ENCODE measurements around the gene HDAC7. TPM values are rescaled to one million over a fixed set of nuclear protein-coding genes. Genes with fewer than 3 reads are reported as not detected.

HDAC7 gene
- total and polyA plus RNA-seq, 4 donors, result 3.5 to 14.7 (median 7.2) TPM

DNA sequence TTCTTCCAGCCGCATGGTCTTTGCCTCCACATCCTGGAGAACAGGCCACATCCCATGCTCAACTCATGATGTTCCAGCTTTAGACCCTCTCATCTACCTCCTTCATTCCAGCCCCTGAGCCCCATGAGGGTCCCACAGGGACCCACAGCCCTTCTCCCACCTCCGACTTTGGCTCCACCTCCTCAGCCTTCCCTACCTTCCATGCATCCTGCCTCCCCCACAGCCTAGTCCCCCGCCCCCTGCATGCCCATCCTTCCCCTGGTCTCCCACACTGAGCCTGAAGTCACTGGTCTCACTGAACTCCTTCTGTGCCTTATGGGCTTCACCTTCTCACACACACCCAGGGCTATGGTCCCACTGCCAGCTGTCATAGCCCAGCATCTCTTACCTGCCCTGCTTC is 70.8 kb downstream of the HDAC7 start:
- no peaks in the 10 kb centered on the region for H3K36me3 ChIP-seq (ENCODE audit: control insufficient read depth in 4 of 4, insufficient read depth in 3 of 4, low read depth in 1 of 4, low read length in 3 of 4)
- 95% methylated on average over 3 of the region's 3 CpGs for WGBS

DNA sequence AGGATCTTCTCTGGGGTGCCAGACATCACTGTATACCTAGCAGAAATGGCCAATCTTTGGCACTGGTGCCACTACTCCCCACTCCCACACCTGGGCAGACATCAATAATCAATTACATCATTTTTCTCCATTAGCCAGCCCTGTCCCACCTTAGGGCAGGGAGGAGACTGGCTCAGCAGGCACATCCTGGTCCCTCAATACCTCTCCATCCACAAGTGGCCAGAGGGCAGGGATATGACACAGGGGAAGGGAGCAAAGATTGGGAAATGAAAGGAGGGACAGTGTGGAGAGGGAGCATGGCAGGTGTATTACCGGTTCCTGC is 71.2 kb downstream of the HDAC7 start:
- H3K36me3 ChIP-seq (ENCODE audit: control insufficient read depth in 4 of 4, insufficient read depth in 3 of 4, low read depth in 1 of 4, low read length in 3 of 4), result no peaks in the 10 kb centered on the region
- no peak for DNase-seq (ENCODE audit: low spot score)
- no peaks in the 10 kb centered on the region for H3K4me1 ChIP-seq (ENCODE audit: control insufficient read depth in 4 of 4, insufficient read depth in 4 of 4, low read length in 3 of 4)
- H3K9ac ChIP-seq (ENCODE audit: low read depth in 1 of 2, low read length in 2 of 2), result no peak overlapping the region
- 91% methylated on average over 1 of the region's 1 CpG for whole genome bisulfite sequencing
- no peak overlapping the region for H3K27ac ChIP-seq (ENCODE audit: low read depth in 1 of 2, low read length in 2 of 2)
- no peak overlapping the region for H3K4me3 ChIP-seq (ENCODE audit: low read depth in 1 of 3, low read length in 3 of 3)
- no peaks in the 10 kb centered on the region for H3K27me3 ChIP-seq (ENCODE audit: control insufficient read depth in 4 of 4, insufficient read depth in 4 of 4, low read length in 3 of 4)
- H3K9me3 ChIP-seq (ENCODE audit: control insufficient read depth in 4 of 4, low read length in 3 of 4), result no peaks in the 10 kb centered on the region
- TF ChIP-seq YY1 (IDR thresholded peaks at IDR 0.05) (no peak), TAF1 (conservative IDR thresholded peaks at IDR 0.05) (no peak), FOXA2 (IDR thresholded peaks at IDR 0.05) (no peak), RAD21 (IDR thresholded peaks at IDR 0.05) (no peak), FOXA1 (IDR thresholded peaks at IDR 0.05) (no peak), HNF4A (conservative IDR thresholded peaks at IDR 0.05) (no peak), GABPA (IDR thresholded peaks at IDR 0.05 in 1 of 2, conservative IDR thresholded peaks at IDR 0.05 in 1 of 2) (no peak), NR2F2 (IDR thresholded peaks at IDR 0.05) (no peak), SP1 (IDR thresholded peaks at IDR 0.05) (no peak)
- TF ChIP-seq, protein P1, sequence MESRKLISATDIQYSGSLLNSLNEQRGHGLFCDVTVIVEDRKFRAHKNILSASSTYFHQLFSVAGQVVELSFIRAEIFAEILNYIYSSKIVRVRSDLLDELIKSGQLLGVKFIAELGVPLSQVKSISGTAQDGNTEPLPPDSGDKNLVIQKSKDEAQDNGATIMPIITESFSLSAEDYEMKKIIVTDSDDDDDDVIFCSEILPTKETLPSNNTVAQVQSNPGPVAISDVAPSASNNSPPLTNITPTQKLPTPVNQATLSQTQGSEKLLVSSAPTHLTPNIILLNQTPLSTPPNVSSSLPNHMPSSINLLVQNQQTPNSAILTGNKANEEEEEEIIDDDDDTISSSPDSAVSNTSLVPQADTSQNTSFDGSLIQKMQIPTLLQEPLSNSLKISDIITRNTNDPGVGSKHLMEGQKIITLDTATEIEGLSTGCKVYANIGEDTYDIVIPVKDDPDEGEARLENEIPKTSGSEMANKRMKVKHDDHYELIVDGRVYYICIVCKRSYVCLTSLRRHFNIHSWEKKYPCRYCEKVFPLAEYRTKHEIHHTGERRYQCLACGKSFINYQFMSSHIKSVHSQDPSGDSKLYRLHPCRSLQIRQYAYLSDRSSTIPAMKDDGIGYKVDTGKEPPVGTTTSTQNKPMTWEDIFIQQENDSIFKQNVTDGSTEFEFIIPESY (IDR thresholded peaks at IDR 0.05), result no peak
- TF ChIP-seq, protein P2, sequence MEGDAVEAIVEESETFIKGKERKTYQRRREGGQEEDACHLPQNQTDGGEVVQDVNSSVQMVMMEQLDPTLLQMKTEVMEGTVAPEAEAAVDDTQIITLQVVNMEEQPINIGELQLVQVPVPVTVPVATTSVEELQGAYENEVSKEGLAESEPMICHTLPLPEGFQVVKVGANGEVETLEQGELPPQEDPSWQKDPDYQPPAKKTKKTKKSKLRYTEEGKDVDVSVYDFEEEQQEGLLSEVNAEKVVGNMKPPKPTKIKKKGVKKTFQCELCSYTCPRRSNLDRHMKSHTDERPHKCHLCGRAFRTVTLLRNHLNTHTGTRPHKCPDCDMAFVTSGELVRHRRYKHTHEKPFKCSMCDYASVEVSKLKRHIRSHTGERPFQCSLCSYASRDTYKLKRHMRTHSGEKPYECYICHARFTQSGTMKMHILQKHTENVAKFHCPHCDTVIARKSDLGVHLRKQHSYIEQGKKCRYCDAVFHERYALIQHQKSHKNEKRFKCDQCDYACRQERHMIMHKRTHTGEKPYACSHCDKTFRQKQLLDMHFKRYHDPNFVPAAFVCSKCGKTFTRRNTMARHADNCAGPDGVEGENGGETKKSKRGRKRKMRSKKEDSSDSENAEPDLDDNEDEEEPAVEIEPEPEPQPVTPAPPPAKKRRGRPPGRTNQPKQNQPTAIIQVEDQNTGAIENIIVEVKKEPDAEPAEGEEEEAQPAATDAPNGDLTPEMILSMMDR (IDR thresholded peaks at IDR 0.05; ENCODE audit: low read depth, low read length, missing input control), result no peak
- TF ChIP-seq, protein P3, sequence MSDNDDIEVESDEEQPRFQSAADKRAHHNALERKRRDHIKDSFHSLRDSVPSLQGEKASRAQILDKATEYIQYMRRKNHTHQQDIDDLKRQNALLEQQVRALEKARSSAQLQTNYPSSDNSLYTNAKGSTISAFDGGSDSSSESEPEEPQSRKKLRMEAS (IDR thresholded peaks at IDR 0.05), result no peak
- TF ChIP-seq, protein P4, sequence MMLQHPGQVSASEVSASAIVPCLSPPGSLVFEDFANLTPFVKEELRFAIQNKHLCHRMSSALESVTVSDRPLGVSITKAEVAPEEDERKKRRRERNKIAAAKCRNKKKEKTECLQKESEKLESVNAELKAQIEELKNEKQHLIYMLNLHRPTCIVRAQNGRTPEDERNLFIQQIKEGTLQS (IDR thresholded peaks at IDR 0.05), result no peak

More for the DNA sequence above, 70.8 kb downstream of the HDAC7 start:
- no peak overlapping the region for H3K9ac ChIP-seq (ENCODE audit: low read depth in 1 of 2, low read length in 2 of 2)
- H3K9me3 ChIP-seq (ENCODE audit: control insufficient read depth in 4 of 4, low read length in 3 of 4), result no peaks in the 10 kb centered on the region
- TF ChIP-seq, protein P4 (IDR thresholded peaks at IDR 0.05), result no peak
- TF ChIP-seq RXRA (IDR thresholded peaks at IDR 0.05) (no peak), RAD21 (IDR thresholded peaks at IDR 0.05) (no peak), HNF4A (conservative IDR thresholded peaks at IDR 0.05) (no peak)
- TF ChIP-seq, protein P2 (IDR thresholded peaks at IDR 0.05; ENCODE audit: low read depth, low read length, missing input control), result no peak
- TF ChIP-seq, protein P5, sequence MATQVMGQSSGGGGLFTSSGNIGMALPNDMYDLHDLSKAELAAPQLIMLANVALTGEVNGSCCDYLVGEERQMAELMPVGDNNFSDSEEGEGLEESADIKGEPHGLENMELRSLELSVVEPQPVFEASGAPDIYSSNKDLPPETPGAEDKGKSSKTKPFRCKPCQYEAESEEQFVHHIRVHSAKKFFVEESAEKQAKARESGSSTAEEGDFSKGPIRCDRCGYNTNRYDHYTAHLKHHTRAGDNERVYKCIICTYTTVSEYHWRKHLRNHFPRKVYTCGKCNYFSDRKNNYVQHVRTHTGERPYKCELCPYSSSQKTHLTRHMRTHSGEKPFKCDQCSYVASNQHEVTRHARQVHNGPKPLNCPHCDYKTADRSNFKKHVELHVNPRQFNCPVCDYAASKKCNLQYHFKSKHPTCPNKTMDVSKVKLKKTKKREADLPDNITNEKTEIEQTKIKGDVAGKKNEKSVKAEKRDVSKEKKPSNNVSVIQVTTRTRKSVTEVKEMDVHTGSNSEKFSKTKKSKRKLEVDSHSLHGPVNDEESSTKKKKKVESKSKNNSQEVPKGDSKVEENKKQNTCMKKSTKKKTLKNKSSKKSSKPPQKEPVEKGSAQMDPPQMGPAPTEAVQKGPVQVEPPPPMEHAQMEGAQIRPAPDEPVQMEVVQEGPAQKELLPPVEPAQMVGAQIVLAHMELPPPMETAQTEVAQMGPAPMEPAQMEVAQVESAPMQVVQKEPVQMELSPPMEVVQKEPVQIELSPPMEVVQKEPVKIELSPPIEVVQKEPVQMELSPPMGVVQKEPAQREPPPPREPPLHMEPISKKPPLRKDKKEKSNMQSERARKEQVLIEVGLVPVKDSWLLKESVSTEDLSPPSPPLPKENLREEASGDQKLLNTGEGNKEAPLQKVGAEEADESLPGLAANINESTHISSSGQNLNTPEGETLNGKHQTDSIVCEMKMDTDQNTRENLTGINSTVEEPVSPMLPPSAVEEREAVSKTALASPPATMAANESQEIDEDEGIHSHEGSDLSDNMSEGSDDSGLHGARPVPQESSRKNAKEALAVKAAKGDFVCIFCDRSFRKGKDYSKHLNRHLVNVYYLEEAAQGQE (IDR thresholded peaks at IDR 0.05), result no peak
- no peaks in the 10 kb centered on the region for H3K4me1 ChIP-seq (ENCODE audit: control insufficient read depth in 4 of 4, insufficient read depth in 4 of 4, low read length in 3 of 4)
- H3K27me3 ChIP-seq (ENCODE audit: control insufficient read depth in 4 of 4, insufficient read depth in 4 of 4, low read length in 3 of 4), result no peaks in the 10 kb centered on the region
- no peak overlapping the region for H3K27ac ChIP-seq (ENCODE audit: low read depth in 1 of 2, low read length in 2 of 2)
- H3K4me3 ChIP-seq (ENCODE audit: low read depth in 1 of 3, low read length in 3 of 3), result no peak overlapping the region
- no peak for DNase-seq (ENCODE audit: low spot score)

Measured in liver (tissue), 9 donors.